H1 (cell line): ENCODE results near the gene TXNDC8. TPM values are rescaled to one million over a fixed set of nuclear protein-coding genes. Genes with fewer than 3 reads are reported as not detected.

Experiments used
- CTCF ChIA-PET: fragments of 300-600 bp; sonication (Branson Sonifier 250); formaldehyde crosslinking; loops from one replicate; lab custom pipeline; 2021; ENCODE audit not compliant: partially characterized antibody; lab: Charles Lee
- POLR2A ChIA-PET: fragments of 300-600 bp; sonication (Branson Sonifier 250); formaldehyde crosslinking; loops from one replicate; lab custom pipeline; 2021; ENCODE audit warnings: inconsistent platforms; ENCODE audit not compliant: partially characterized antibody; lab: Charles Lee
- DNase-seq, 2 experiments: peaks; one replicate each; pipeline versions ENCODE4 v3.0.0 to v3.0.0-alpha.2; 2010 to 2022; ENCODE audit warnings: low spot score in 2 of 2, low read depth in 1 of 2, mixed read lengths in 1 of 2
- FAIRE-seq: peaks from 2 replicates; lab custom pipeline; 2011; peaks lifted over from hg19 to GRCh38; lab: Jason Lieb, UNC
- H2AFZ ChIP-seq: 2 replicates; pipeline ENCODE4 v1.8.1; 2012; ENCODE audit warnings: low read length, inconsistent platforms
- H2AK5ac ChIP-seq: 2 replicates; pipeline ENCODE4 v1.6.1; 2013; ENCODE audit warnings: low read depth, low read length
- H2BK120ac ChIP-seq: replicated peaks from 2 replicates; pipeline ENCODE3; 2013; ENCODE audit warnings: low read depth, low read length, inconsistent platforms
- H2BK12ac ChIP-seq: 2 replicates; pipeline ENCODE4 v1.6.1; 2013; ENCODE audit warnings: low read depth, low read length
- H2BK15ac ChIP-seq: 2 replicates; pipeline ENCODE4 v1.6.1; 2013; ENCODE audit warnings: low read length
- H2BK20ac ChIP-seq: 2 replicates; pipeline ENCODE4 v1.6.1; 2013; ENCODE audit warnings: low read length
- H2BK5ac ChIP-seq: 2 replicates; pipeline ENCODE4 v1.6.1; 2013; ENCODE audit warnings: low read depth, low read length
- H3K14ac ChIP-seq: 2 replicates; pipeline ENCODE4 v1.6.1; 2013; ENCODE audit warnings: inconsistent platforms; ENCODE audit not compliant: insufficient read length
- H3K18ac ChIP-seq: 2 replicates; pipeline ENCODE4 v1.6.1; 2013; ENCODE audit warnings: low read length; ENCODE audit errors: extremely low read depth
- H3K23ac ChIP-seq: 2 replicates; pipeline ENCODE4 v1.6.1; 2013; ENCODE audit warnings: inconsistent platforms; ENCODE audit not compliant: insufficient read length
- H3K23me2 ChIP-seq: 2 replicates; pipeline ENCODE4 v1.6.1; 2013; ENCODE audit warnings: low read depth, low read length
- H3K27ac ChIP-seq: 2 replicates; pipeline ENCODE4 v1.6.1; 2011; ENCODE audit warnings: low read depth, low read length, inconsistent platforms
- H3K27me3 ChIP-seq, 4 experiments: replicated peaks in 1 of 4; 1 replicate in 1 of 4; 2 replicates in 3 of 4; pipeline versions ENCODE4 v1.6.1 to v1.8.1; 2011 to 2013; ENCODE audit warnings: low read length in 3 of 4, mild to moderate bottlenecking in 3 of 4, inconsistent platforms in 2 of 4, mixed read lengths in 2 of 4, moderate library complexity in 1 of 4; ENCODE audit not compliant: control insufficient read depth in 3 of 4, insufficient read depth in 3 of 4; ENCODE audit errors: extremely low read depth in 1 of 4
- H3K36me3 ChIP-seq, 4 experiments: 2 replicates each; pipeline versions ENCODE4 v1.6.1 to v1.8.1; 2011 to 2013; ENCODE audit warnings: mild to moderate bottlenecking in 4 of 4, low read length in 3 of 4, moderate library complexity in 2 of 4, control low read depth in 1 of 4, inconsistent platforms in 1 of 4; ENCODE audit not compliant: insufficient read depth in 4 of 4, control insufficient read depth in 2 of 4
- H3K4ac ChIP-seq: replicated peaks from 2 replicates; pipeline ENCODE3; 2013; ENCODE audit warnings: low read length, low read depth, mixed read lengths, inconsistent platforms; ENCODE audit not compliant: insufficient read length
- H3K4me1 ChIP-seq, 4 experiments: replicated peaks in 1 of 4; 1 replicate in 1 of 4; 2 replicates in 3 of 4; pipeline versions ENCODE4 v1.6.1 to v1.8.1; 2011 to 2013; ENCODE audit warnings: low read length in 3 of 4, inconsistent platforms in 2 of 4, mixed read lengths in 1 of 4; ENCODE audit not compliant: insufficient read depth in 4 of 4, control insufficient read depth in 3 of 4
- H3K4me2 ChIP-seq, 2 experiments: 2 replicates each; pipeline versions ENCODE4 v1.6.1 to v1.8.1; 2011 to 2013; ENCODE audit warnings: low read depth in 2 of 2, low read length in 2 of 2, control low read depth in 1 of 2, inconsistent platforms in 1 of 2, mild to moderate bottlenecking in 1 of 2; ENCODE audit not compliant: insufficient read depth in 1 of 2
- H3K4me3 ChIP-seq, 4 experiments: fragments of 200-600, 300-600 bp in 1 of 4; sonication (generic), shearing (Covaris generic), sonication (Bioruptor Twin) in 1 of 4; 2 replicates each; pipeline versions ENCODE4 v1.5.1 to v1.8.1; 2011 to 2016; ENCODE audit warnings: low read length in 4 of 4, low read depth in 3 of 4, control low read depth in 2 of 4, inconsistent platforms in 2 of 4, mild to moderate bottlenecking in 2 of 4, mixed read lengths in 1 of 4, moderate library complexity in 1 of 4; ENCODE audit not compliant: insufficient read depth in 2 of 4; ENCODE audit errors: extremely low read depth in 1 of 4
- H3K56ac ChIP-seq: replicated peaks from 2 replicates; pipeline ENCODE3; 2013; ENCODE audit warnings: low read depth, mild to moderate bottlenecking, mixed read lengths, low read length, inconsistent platforms; ENCODE audit not compliant: insufficient read length
- H3K79me1 ChIP-seq: 2 replicates; pipeline ENCODE4 v1.6.1; 2013; ENCODE audit warnings: low read depth, low read length, control low read depth
- H3K79me2 ChIP-seq, 2 experiments: 2 replicates each; pipeline versions ENCODE4 v1.6.1 to v1.8.1; 2012 to 2013; ENCODE audit warnings: low read length in 2 of 2, mild to moderate bottlenecking in 2 of 2, inconsistent platforms in 1 of 2; ENCODE audit not compliant: insufficient read depth in 2 of 2, control insufficient read depth in 1 of 2
- H3K9ac ChIP-seq, 4 experiments: replicated peaks in 1 of 4; 1 replicate in 1 of 4; 2 replicates in 3 of 4; pipeline versions ENCODE4 v1.6.1 to v1.8.1; 2011 to 2013; ENCODE audit warnings: low read depth in 3 of 4, low read length in 3 of 4, control low read depth in 2 of 4, mild to moderate bottlenecking in 2 of 4, moderate library complexity in 2 of 4, inconsistent platforms in 1 of 4; ENCODE audit errors: extremely low read depth in 1 of 4
- H3K9me3 ChIP-seq, 2 experiments: 2 replicates each; pipeline versions ENCODE4 v1.6.1 to v1.8.1; 2012 to 2013; ENCODE audit warnings: mild to moderate bottlenecking in 2 of 2, moderate library complexity in 2 of 2, control low read depth in 1 of 2, inconsistent platforms in 1 of 2, low read depth in 1 of 2, low read length in 1 of 2, mixed read lengths in 1 of 2; ENCODE audit not compliant: insufficient read depth in 2 of 2
- H4K20me1 ChIP-seq, 2 experiments: replicated peaks in 1 of 2; 2 replicates each; pipeline versions ENCODE3 to v1.8.1; 2011 to 2013; ENCODE audit warnings: inconsistent platforms in 2 of 2, low read length in 2 of 2, mild to moderate bottlenecking in 1 of 2; ENCODE audit not compliant: insufficient read depth in 2 of 2, control insufficient read depth in 1 of 2
- H4K5ac ChIP-seq: 2 replicates; pipeline ENCODE4 v1.6.1; 2013; ENCODE audit warnings: low read length, low read depth, mixed read lengths, inconsistent platforms; ENCODE audit not compliant: insufficient read length
- H4K8ac ChIP-seq: 2 replicates; pipeline ENCODE4 v1.8.0; 2013; ENCODE audit warnings: mild to moderate bottlenecking, moderate library complexity, low read length, inconsistent platforms; ENCODE audit not compliant: insufficient read depth; ENCODE audit errors: extremely low read depth
- H4K91ac ChIP-seq: replicated peaks from 2 replicates; pipeline ENCODE3; 2013; ENCODE audit warnings: low read length, mixed read lengths, inconsistent platforms; ENCODE audit not compliant: insufficient read length
- ATF2 ChIP-seq: IDR thresholded peaks from 2 replicates; pipeline ENCODE4 v1.6.1; 2012; ENCODE audit warnings: low read length, inconsistent platforms
- CBX8 ChIP-seq: fragments of 300-800, 300-1000 bp; sonication (generic); IDR thresholded peaks from 2 replicates; pipeline ENCODE4 v1.7.1; 2016; ENCODE audit warnings: low read depth, low read length, borderline replicate concordance
- CEBPB ChIP-seq: IDR thresholded peaks from 2 replicates; pipeline ENCODE4 v1.6.1; 2012; ENCODE audit warnings: low read depth, low read length
- GABPA ChIP-seq: IDR thresholded peaks from 2 replicates; pipeline ENCODE4 v1.6.1; 2011; ENCODE audit warnings: mild to moderate bottlenecking, low read length, moderate library complexity, borderline replicate concordance; ENCODE audit not compliant: insufficient read depth
- JUN ChIP-seq: IDR thresholded peaks from 2 replicates; pipeline ENCODE4 v1.6.1; 2011; ENCODE audit warnings: low read depth, mild to moderate bottlenecking, improper control_type of control experiment, low read length
- NRF1 ChIP-seq: IDR thresholded peaks from 2 replicates; pipeline ENCODE4 v1.6.1; 2011; ENCODE audit warnings: mild to moderate bottlenecking, low read depth, low read length, improper control_type of control experiment
- RNF2 ChIP-seq: fragments of 200-900, 300-1000 bp; sonication (generic); IDR thresholded peaks from 2 replicates; pipeline ENCODE4 v1.7.1; 2016; ENCODE audit warnings: borderline replicate concordance, low read depth, mild to moderate bottlenecking, antibody characterized with exemption, low read length; ENCODE audit not compliant: poor library complexity, severe bottlenecking; ENCODE audit errors: missing control alignments
- SUZ12 ChIP-seq: fragments of 200-600 bp; sonication (generic); IDR thresholded peaks from 2 replicates; pipeline ENCODE4 v1.6.1; 2012; ENCODE audit warnings: mild to moderate bottlenecking, inconsistent platforms, low read length, moderate library complexity, mixed read lengths
- TAF1 ChIP-seq: IDR thresholded peaks from 2 replicates; pipeline ENCODE4 v1.6.1; 2011; ENCODE audit warnings: mild to moderate bottlenecking, low read depth, low read length
- TBP ChIP-seq: IDR thresholded peaks from 2 replicates; pipeline ENCODE4 v1.6.1; 2011; ENCODE audit warnings: low read depth, low read length, improper control_type of control experiment
- TEAD4 ChIP-seq: IDR thresholded peaks from 2 replicates; pipeline ENCODE4 v1.6.1; 2012; ENCODE audit warnings: low read depth, low read length, inconsistent platforms, mixed read lengths
- WGBS, 2 experiments: shearing (Covaris generic) in 1 of 2; methylation state at CpG; one replicate each; pipeline versions ENCODE4 v1.1.6 to v1.1.7; 2013 to 2015; ENCODE audit warnings: low lambda C conversion rate in 2 of 2, mixed read lengths in 2 of 2, inconsistent platforms in 1 of 2, low coverage in 1 of 2, missing lambda C conversion rate in 1 of 2; ENCODE audit not compliant: insufficient replicate concordance in 2 of 2, insufficient coverage in 1 of 2, insufficient read length in 1 of 2; ENCODE audit errors: extremely low coverage in 1 of 2, missing lambda C conversion rate in 1 of 2; 5-methylcytosine and 5-hydroxymethylcytosine counted together
- polyA plus RNA-seq, 7 experiments: library from polyadenylated mRNA; depleted of rRNA in 3 of 7; stranded (reverse) in 5 of 7; unstranded in 2 of 7; fragments of >200 nt in 5 of 7; fragments of 200-250 nt in 2 of 7; gene quantifications; 1 replicate in 5 of 7; 2 replicates in 1 of 7; 4 replicates in 1 of 7; pipeline versions ENCODE4 v1.2.1 to v1.2.3, GENCODE V29; 2011 to 2013; ENCODE audit warnings: missing spikeins in 2 of 7, mixed read lengths in 2 of 7
- total RNA-seq: library from RNA; stranded (reverse); fragmentation: NEBNext Ultra II Directional; extraction: Animal tissue kit (Norgen Biotek cat#: 25700); gene quantifications from 2 replicates; pipeline ENCODE4 v1.2.1, GENCODE V29; 2021

TXNDC8 gene
- total and polyA plus RNA-seq, 2 of the 8 experiments (the other 6 are each of a cell fraction or from before 2014, with no cell fraction given): not detected

- H4K91ac ChIP-seq: no peak overlapping the region
- no peak for DNase-seq
- TF ChIP-seq CEBPB (no peak), CBX8 (no peak), NRF1 (no peak), GABPA (no peak), TBP (no peak), SUZ12 (no peak), TEAD4 (no peak), JUN (no peak), RNF2 (no peak), ATF2 (no peak), TAF1 (no peak)
Measured at GRCh38 chr9:110320651-110321445, 16.8 kb downstream of the TXNDC8 start.

More at GRCh38 chr9:110320651-110321445, 16.8 kb downstream of the TXNDC8 start:
- H4K5ac ChIP-seq: no peak overlapping the region
- no peaks in the 10 kb centered on the region; the same call in 1 of the 2 replicates for H3K23me2 ChIP-seq
- no peaks in the 10 kb centered on the region for H3K9me3 ChIP-seq
- H3K9ac ChIP-seq: no peak overlapping the region
- H3K4me1 ChIP-seq: peaks cover 0 to 3% (median 0%) of the 10 kb centered on the region in 4 experiments; a peak in 2 of 7 replicates
- no peak overlapping the region for H3K4me2 ChIP-seq
- no peak overlapping the region for H2BK120ac ChIP-seq
- no peak overlapping the region for H3K4me3 ChIP-seq
- no peak overlapping the region for H2BK15ac ChIP-seq
- H3K79me2 ChIP-seq: no peaks in the 10 kb centered on the region
- H3K36me3 ChIP-seq: no peaks in the 10 kb centered on the region
- no peak overlapping the region for H3K14ac ChIP-seq
- 86% methylated on average over 3 of the region's 3 CpGs; no CpG with 5 or more reads in 1 of the 2 experiments for WGBS, 2 experiments
- no peak overlapping the region for H3K56ac ChIP-seq
- H3K18ac ChIP-seq: no peak overlapping the region
- H3K4ac ChIP-seq: no peak overlapping the region
- H3K27me3 ChIP-seq: no peaks in the 10 kb centered on the region
- FAIRE-seq: no peak
- H2BK5ac ChIP-seq: no peak overlapping the region
- H2AK5ac ChIP-seq: no peak overlapping the region
- POLR2A ChIA-PET: no interaction called here
- CTCF ChIA-PET: interaction anchor here (0.6 kb wide), 1 partner anchor 623 kb away, joined by 3 read pairs; no protein-coding TSS in a partner anchor
- no peak overlapping the region for H2BK20ac ChIP-seq
- no peak overlapping the region for H2BK12ac ChIP-seq
- no peaks in the 10 kb centered on the region for H3K79me1 ChIP-seq
- no peak overlapping the region for H3K23ac ChIP-seq
- H3K27ac ChIP-seq: no peak overlapping the region
- no peak overlapping the region for H2AFZ ChIP-seq
- H4K8ac ChIP-seq: no peak overlapping the region
- H4K20me1 ChIP-seq: no peaks in the 10 kb centered on the region
